Suprapubic skin (tissue), 4 donors: ENCODE results near the gene RBBP8NL. TPM values are rescaled to one million over a fixed set of nuclear protein-coding genes. Genes with fewer than 3 reads are reported as not detected.
A peak's percentile ranks its signal among the peaks of the same experiment; 100 is the strongest.
"Not testable (repeated sequence)": the region's sequence is repeated elsewhere in the genome, so short reads cannot be mapped to it uniquely, and the experiment has no call there.

ENCODE experiments used
- DNase-seq, 2 donors: peaks; one replicate each; pipeline ENCODE4 v3.0.0-alpha.2; 2019; ENCODE audit warnings: low spot score in 2 of 2
- H3K27ac ChIP-seq: fragments of 200-600 bp; sonication (generic); one replicate; pipeline ENCODE4 v1.5.1; 2019
- H3K27me3 ChIP-seq: fragments of 200-600 bp; sonication (generic); one replicate; pipeline ENCODE4 v1.5.1; 2019
- H3K36me3 ChIP-seq: fragments of 200-600 bp; sonication (generic); one replicate; pipeline ENCODE4 v1.5.1; 2019
- H3K4me1 ChIP-seq: fragments of 200-600 bp; sonication (generic); one replicate; pipeline ENCODE4 v1.5.1; 2019
- H3K4me3 ChIP-seq: fragments of 200-600 bp; sonication (generic); one replicate; pipeline ENCODE4 v1.5.1; 2019; ENCODE audit warnings: mild to moderate bottlenecking
- H3K9me3 ChIP-seq: fragments of 200-600 bp; sonication (generic); one replicate; pipeline ENCODE4 v1.5.1; 2019
- EP300 ChIP-seq: sonication (generic); formaldehyde crosslinking; IDR thresholded peaks from one replicate; pipeline ENCODE4 v1.6.1; 2017; ENCODE audit warnings: antibody characterized with exemption
- POLR2A ChIP-seq, 2 donors: fragments of 450-650 bp; IDR thresholded peaks; one replicate each; pipeline ENCODE4 v1.6.1; 2017; ENCODE audit warnings: antibody characterized with exemption in 2 of 2, mild to moderate bottlenecking in 2 of 2, moderate library complexity in 2 of 2
- POLR2AphosphoS5 ChIP-seq, 3 donors: sonication (generic); formaldehyde crosslinking; IDR thresholded peaks; one replicate each; pipeline ENCODE4 v1.6.1; 2017; ENCODE audit warnings: antibody characterized with exemption in 3 of 3
- WGBS: methylation state at CpG from one replicate; pipeline ENCODE4 v1.1.5; 2018; 5-methylcytosine and 5-hydroxymethylcytosine counted together
- total RNA-seq, 4 donors: library from RNA; depleted of rRNA; stranded (reverse); fragments of >200 nt; gene quantifications; one replicate each; pipeline ENCODE4 v1.1.0, GENCODE V29; 2016
- TF ChIP-seq, protein P1 (sequence below), 2 donors: fragments of 200-600 bp in 1 of 2; fragments of 450-650 bp in 1 of 2; sonication (generic) in 1 of 2; IDR thresholded peaks; one replicate each; pipeline ENCODE4 v1.5.1; 2016 to 2019; ENCODE audit warnings: antibody characterized with exemption in 2 of 2, mild to moderate bottlenecking in 1 of 2, moderate library complexity in 1 of 2

The RBBP8NL gene
- total RNA-seq, 4 donors from 2014 or later = 2.0 to 6.6 (median 3.9) TPM

DNA sequence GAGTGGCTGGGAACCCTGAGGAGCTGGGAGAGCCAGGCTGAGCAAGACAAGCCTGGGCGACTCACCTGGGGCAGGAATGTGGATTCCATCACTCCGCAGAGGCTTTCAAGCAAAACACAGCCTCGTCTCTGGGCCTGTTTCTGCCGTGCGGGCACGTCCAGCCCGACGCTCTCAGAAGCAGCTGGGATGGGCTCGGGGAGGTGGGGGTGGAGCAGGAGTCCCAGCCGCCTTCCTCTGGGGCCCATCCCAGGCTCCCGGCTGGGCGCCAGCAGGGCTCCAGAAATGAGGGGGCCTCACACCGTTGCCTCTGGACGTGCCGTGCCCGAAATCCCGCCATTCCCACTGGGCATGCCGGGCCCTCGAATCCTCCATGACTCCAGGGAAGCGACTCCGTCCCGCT is 49.1 kb downstream of the RBBP8NL start:
- Histone ChIP-seq H3K27ac (peak overlapping the region; percentile 90), H3K4me1 (peaks cover 74% of the 10 kb centered on the region), H3K9me3 (no peaks in the 10 kb centered on the region), H3K36me3 (no peaks in the 10 kb centered on the region), H3K27me3 (peaks cover 4% of the 10 kb centered on the region), H3K4me3 (peak overlapping the region; percentile 11)
- 41% methylated on average over 8 of the region's 22 CpGs for WGBS
- no peak for TF ChIP-seq POLR2A (IDR thresholded peaks at IDR 0.05)
- no peak for TF ChIP-seq POLR2AphosphoS5 (IDR thresholded peaks at IDR 0.05)
- TF ChIP-seq, protein P1, sequence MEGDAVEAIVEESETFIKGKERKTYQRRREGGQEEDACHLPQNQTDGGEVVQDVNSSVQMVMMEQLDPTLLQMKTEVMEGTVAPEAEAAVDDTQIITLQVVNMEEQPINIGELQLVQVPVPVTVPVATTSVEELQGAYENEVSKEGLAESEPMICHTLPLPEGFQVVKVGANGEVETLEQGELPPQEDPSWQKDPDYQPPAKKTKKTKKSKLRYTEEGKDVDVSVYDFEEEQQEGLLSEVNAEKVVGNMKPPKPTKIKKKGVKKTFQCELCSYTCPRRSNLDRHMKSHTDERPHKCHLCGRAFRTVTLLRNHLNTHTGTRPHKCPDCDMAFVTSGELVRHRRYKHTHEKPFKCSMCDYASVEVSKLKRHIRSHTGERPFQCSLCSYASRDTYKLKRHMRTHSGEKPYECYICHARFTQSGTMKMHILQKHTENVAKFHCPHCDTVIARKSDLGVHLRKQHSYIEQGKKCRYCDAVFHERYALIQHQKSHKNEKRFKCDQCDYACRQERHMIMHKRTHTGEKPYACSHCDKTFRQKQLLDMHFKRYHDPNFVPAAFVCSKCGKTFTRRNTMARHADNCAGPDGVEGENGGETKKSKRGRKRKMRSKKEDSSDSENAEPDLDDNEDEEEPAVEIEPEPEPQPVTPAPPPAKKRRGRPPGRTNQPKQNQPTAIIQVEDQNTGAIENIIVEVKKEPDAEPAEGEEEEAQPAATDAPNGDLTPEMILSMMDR (IDR thresholded peaks at IDR 0.05) = no peak
- TF ChIP-seq EP300 = no peak
- no peak for DNase-seq

DNA sequence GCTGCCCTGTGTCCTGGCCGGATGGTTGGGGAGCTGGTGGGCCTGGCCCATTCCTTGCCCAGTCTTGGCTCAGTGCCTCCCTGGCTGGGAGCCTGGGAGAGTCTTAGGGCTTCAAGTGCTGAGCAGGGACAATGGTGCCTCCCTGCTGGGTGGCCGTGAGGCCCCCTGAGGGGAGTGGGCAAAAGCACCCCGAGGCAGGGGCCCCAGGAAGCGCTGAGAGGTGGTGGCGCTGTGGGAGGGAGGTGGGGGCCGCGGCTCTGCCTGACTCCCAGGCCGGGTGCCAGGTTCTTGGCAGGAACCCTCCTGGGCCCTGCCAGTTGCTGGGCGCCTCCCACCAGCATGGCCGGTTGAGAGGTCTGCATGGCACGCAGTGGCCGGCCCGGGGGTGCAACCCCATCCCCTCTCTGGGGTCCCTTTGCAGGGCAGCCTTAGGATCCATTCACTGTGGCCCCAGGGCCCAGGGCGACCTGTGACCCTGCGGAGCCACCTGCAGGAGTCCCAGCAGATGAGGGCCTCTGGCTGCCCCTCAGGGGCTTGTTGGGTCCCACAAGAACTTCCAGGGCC is 49.6 kb downstream of the RBBP8NL start:
- peaks cover 4% of the 10 kb centered on the region for H3K27me3 ChIP-seq
- H3K27ac ChIP-seq = peak overlapping the region; percentile 90
- no peak for DNase-seq
- no peaks in the 10 kb centered on the region for H3K36me3 ChIP-seq
- WGBS = 45% methylated on average over 5 of the region's 15 CpGs
- H3K9me3 ChIP-seq = no peaks in the 10 kb centered on the region
- H3K4me3 ChIP-seq = peak overlapping the region; percentile 11
- TF ChIP-seq EP300 (no peak), POLR2AphosphoS5 (IDR thresholded peaks at IDR 0.05) (no peak), POLR2A (IDR thresholded peaks at IDR 0.05) (no peak)
- TF ChIP-seq, protein P1 (IDR thresholded peaks at IDR 0.05) = no peak
- peaks cover 74% of the 10 kb centered on the region for H3K4me1 ChIP-seq

DNA sequence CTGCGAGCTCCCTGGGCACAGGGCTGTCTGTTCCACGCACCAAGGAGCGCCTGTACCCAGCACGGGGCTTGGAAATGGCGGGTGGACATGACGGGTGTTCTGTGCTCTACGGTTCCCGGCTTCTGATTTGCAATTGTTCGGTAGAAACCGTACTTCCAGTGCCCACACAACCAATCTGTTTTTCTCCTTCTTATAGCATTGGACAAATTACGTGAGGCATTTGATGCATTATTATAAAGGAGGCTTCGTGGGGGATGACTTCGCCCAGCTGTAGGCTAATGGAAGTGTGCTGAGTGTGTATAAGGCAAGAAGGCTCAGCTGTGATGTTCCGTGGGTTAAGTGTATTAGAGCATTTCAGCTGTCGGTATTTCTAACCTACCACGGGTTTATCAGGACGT is 50.3 kb downstream of the RBBP8NL start:
- peak overlapping the region; percentile 90 for H3K27ac ChIP-seq

DNA sequence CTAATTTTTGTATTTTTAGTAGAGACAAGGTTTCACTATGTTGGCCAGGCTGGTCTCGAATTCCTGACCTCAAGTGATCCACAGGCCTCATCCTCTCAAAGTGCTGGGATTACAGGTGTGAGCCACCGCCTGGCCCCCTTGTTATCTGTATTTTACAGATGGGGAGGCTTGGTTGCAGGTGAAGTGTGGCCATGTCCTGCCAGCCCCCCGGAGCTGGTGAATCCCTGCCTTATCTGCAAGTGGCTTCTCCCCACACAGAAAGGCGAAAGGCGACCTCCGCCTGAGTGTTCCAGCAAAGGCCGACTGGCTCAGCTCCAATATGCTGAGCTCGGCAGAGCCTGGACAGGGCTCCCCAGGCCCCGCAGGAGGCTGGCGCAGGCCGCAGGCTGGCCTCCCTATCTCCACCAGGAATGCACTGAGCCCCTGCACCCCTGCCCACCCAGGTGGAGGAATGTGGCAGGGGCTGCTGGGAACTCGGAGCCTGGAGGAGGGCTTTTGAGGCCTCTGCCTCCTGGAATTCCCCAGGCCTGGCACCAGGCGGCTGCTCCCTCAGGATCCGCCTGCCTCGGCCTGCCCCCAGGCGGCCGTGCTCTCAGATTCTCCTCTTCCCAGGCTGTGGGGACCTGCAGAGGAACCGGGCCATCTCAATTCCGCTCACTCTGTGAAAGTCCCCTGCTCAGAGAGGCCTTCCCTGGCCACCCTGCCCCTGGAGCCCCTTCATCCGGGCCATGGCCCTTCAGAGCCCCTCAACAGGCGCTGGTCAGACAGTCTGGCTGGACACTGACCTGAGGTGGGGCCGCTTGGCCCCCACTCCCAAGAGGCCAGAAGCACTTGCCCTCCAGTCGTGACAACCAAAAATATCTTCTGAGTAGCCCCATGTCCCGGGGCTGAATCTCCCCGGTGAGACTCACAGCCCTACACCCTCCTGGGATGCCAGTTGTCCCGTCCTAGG is 51.0 kb downstream of the RBBP8NL start:
- Histone ChIP-seq H3K4me3 (no peak overlapping the region), H3K4me1 (peaks cover 63% of the 10 kb centered on the region), H3K27ac (peak overlapping the region; percentile 90), H3K27me3 (peaks cover 13% of the 10 kb centered on the region), H3K36me3 (no peaks in the 10 kb centered on the region), H3K9me3 (no peaks in the 10 kb centered on the region)
- no peak for DNase-seq
- TF ChIP-seq POLR2A (IDR thresholded peaks at IDR 0.05) = no peak
- no peak for TF ChIP-seq POLR2AphosphoS5 (IDR thresholded peaks at IDR 0.05)
- WGBS = 43% methylated on average over 19 of the region's 26 CpGs

More for the DNA sequence above, 50.3 kb downstream of the RBBP8NL start:
- Histone ChIP-seq H3K27me3 (peaks cover 8% of the 10 kb centered on the region), H3K4me1 (peaks cover 69% of the 10 kb centered on the region), H3K36me3 (no peaks in the 10 kb centered on the region), H3K9me3 (no peaks in the 10 kb centered on the region), H3K4me3 (no peak overlapping the region)
- TF ChIP-seq POLR2A (IDR thresholded peaks at IDR 0.05) = no peak
- TF ChIP-seq EP300 = no peak
- no peak for TF ChIP-seq POLR2AphosphoS5 (IDR thresholded peaks at IDR 0.05)
- TF ChIP-seq, protein P1 (IDR thresholded peaks at IDR 0.05) = no peak
- no peak for DNase-seq
- 75% methylated on average over 9 of the region's 17 CpGs for WGBS

DNA sequence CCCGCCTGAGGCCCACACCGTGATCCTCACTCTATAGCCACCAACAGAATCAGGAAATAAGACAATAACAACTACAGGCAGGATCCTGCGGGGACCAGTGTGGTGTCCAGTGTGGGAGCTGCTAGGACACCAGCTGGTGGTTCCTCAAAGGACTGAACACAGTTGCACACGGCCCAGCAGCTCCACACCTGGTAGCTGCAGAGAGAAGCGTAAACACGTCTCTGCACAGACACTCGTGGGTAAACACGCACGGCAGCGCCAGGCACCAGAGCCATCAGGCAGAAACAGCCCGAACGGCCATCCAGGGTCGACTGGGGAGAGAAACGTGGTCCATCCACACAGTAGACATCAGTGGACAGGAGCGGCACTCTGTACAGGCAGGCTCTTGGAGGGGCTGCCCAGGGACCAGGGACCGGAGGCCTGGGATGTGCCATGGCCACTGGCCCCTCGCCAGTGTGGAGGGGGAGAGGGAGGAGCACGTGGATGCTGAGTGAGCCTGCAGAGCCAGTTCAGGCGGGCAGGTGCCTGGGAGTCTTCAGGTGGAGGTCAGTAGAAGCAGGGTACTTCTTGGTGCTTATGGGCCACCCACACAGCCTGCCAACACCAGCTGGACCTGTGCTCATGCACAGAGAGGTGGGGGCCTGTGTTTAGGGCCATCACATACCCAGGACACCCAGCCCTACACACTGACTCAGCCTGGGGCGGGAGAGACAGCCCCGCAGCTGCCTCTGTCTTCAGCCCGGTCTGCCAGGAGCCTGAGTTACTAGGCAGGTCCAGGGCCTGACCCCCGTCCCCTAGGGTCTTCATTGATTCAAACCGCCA is 52.8 kb downstream of the RBBP8NL start:
- Histone ChIP-seq H3K9me3 (no peaks in the 10 kb centered on the region), H3K4me1 (peaks cover 69% of the 10 kb centered on the region), H3K4me3 (no peak overlapping the region), H3K27me3 (peaks cover 15% of the 10 kb centered on the region), H3K27ac (no peak overlapping the region), H3K36me3 (no peaks in the 10 kb centered on the region)
- TF ChIP-seq EP300 (no peak), POLR2AphosphoS5 (IDR thresholded peaks at IDR 0.05) (no peak), POLR2A (IDR thresholded peaks at IDR 0.05) (no peak)
- TF ChIP-seq, protein P1 (IDR thresholded peaks at IDR 0.05) = no peak
- WGBS = 52% methylated on average over 21 of the region's 24 CpGs
- no peak for DNase-seq

DNA sequence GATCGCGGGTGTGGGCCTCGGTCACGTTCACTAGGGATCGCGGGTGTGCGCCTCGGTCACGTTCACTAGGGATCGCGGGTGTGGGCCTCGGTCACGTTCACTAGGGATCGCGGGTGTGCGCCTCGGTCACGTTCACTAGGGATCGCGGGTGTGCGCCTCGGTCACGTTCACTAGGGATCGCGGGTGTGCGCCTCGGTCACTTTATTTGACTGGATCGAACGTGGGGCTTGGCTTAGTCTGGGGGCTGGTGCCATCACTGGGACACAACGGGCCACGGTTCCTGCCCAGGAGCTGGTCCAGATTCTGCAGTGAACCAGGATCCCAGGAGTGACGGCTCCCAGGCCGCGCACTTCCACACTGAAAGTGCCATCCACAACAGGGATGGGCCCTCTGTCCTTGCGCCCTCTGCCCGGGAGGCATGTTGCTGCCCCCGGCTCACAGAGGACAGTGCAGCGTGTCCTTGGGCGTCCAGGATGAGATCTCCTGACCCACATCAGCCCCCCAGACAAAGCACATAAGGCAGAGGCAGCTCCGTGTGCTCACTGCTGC is 53.6 kb downstream of the RBBP8NL start:
- WGBS = 100% methylated on average over 8 of the region's 40 CpGs
- DNase-seq, H3K9me3 ChIP-seq, H3K36me3 ChIP-seq, H3K27ac ChIP-seq, H3K4me3 ChIP-seq: not testable (repeated sequence)
- H3K27me3 ChIP-seq = peaks cover 15% of the 10 kb centered on the region
- peaks cover 69% of the 10 kb centered on the region for H3K4me1 ChIP-seq
